HG02571 (cell line): ENCODE measurements around the gene PLEKHA5.

Experiments
- ATAC-seq: cut with Tn5 transposase; IDR thresholded peaks from one replicate; pipeline ENCODE4 v1.9.1; 2021; ENCODE audit warnings: mild to moderate bottlenecking, moderate library complexity; ENCODE audit not compliant: unreplicated experiment

The PLEKHA5 gene

GRCh38 chr12:19129122-19129485, 429 bp upstream of the PLEKHA5 start:
- ATAC-seq = no peak

GRCh38 chr12:19130224-19131024, 891 bp downstream of the PLEKHA5 start:
- ATAC-seq = no peak

DNA sequence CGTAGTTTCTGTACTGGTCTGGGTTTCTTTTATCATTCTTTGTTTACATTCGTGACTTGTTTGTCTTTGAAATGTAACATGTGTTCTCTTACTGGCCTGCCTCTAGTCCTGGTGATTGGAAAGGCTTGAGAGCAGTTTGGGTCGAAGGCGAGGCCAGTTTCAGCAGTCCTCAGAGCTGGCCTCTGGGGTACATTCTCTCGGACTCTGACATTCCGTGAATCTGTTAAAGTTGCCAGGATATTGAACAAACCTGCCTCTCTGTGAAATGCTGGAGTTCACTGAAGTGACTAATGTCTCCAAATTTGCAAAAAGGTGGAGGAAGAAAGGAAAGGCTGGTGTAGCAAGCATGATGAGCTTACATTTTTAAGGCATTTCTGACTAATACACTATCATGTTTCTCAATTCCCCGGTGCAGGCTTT, 1.5 kb downstream of the PLEKHA5 start:
- ATAC-seq = no peak

- ATAC-seq = no peak
Measured at GRCh38 chr12:19138551-19138950, 9.0 kb downstream of the PLEKHA5 start.

- ATAC-seq = no peak
Measured at GRCh38 chr12:19138956-19139355, 9.4 kb downstream of the PLEKHA5 start.

GRCh38 chr12:19139615-19140194, 10.2 kb downstream of the PLEKHA5 start:
- ATAC-seq = no peak

- ATAC-seq = no peak
Measured at GRCh38 chr12:19140381-19141236, 11.1 kb downstream of the PLEKHA5 start.

DNA sequence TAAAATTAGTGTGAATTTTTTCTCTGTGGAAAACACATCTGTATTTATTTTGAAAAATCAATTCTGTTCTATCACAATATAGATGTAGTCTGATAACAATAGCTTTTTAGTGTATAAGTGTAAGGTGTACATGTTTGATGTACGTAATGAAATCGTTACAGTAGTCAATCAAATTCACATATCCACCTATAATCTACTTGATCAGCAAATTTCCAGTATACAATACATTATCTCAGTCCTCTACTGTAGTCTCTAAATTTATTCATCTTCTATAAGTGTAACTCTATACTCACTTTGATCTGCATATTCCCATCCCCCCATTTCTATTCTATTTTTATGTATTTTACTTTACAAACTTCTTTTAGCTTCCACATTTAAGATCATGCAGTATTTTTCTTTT, 13.0 kb downstream of the PLEKHA5 start:
- ATAC-seq = no peak

GRCh38 chr12:19144287-19144686, 14.8 kb downstream of the PLEKHA5 start:
- ATAC-seq = no peak

- ATAC-seq = no peak
Measured at GRCh38 chr12:19144985-19145384, 15.5 kb downstream of the PLEKHA5 start.

- ATAC-seq = no peak
Measured at GRCh38 chr12:19148860-19149259, 19.3 kb downstream of the PLEKHA5 start.

GRCh38 chr12:19150273-19150900, 20.9 kb downstream of the PLEKHA5 start:
- ATAC-seq = no peak

DNA sequence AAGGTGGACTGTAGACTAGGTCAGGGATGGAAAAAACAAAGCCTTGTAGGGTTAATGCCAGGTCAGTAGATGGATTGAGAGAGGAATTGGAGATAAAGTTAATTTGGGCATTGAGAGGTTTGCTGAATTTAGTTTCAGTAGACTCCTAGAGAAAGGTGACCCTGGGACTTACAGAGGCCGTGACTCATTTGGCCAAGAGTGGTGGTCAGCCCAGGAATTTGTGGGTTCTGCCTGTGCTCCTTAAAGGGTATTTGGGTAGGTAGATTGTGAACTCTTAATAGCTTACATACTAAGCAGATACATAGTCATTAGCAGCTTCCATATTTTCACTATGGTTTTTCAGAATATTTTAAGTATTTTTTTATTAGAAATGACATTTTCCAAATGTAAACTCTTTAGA, 21.8 kb downstream of the PLEKHA5 start:
- ATAC-seq = no peak

- ATAC-seq = no peak
Measured at GRCh38 chr12:19153396-19153795, 23.9 kb downstream of the PLEKHA5 start.

- ATAC-seq = no peak
Measured at GRCh38 chr12:19154686-19155085, 25.2 kb downstream of the PLEKHA5 start.

DNA sequence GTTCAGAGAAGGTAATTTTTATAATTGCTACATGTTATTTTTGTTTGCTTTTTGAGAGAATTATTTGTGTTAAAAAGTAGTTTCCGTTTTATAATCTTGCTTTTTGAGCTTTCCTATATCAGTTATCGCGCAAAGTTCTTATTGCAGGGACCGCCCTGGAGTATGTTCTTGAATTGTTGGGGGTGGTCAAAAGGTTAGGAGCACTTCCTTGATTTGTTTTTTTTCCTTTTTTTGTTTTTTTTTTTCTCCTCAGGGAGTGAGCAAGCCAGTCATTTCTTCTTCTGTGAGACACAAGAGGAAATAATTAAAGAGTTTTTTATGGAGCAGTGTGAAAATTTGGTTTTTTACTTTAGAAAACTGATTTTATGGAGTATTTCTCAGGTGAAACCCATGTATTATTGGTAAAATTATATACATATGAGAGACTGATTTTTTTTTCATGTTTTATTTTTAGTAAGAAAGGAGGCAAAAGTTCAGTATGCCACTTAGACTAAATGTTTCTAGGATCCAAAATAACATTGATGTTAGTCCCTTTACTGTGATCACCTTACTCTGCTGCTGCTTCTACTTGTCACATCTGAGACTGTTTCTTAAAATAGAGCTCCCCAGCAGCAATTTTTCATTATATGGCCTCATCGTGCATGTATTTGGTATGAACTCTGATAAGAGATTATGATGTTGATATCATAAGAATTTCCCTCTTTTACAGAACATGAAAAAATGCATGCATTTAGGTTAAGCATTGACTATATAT, 26.6 kb downstream of the PLEKHA5 start:
- ATAC-seq = no peak

DNA sequence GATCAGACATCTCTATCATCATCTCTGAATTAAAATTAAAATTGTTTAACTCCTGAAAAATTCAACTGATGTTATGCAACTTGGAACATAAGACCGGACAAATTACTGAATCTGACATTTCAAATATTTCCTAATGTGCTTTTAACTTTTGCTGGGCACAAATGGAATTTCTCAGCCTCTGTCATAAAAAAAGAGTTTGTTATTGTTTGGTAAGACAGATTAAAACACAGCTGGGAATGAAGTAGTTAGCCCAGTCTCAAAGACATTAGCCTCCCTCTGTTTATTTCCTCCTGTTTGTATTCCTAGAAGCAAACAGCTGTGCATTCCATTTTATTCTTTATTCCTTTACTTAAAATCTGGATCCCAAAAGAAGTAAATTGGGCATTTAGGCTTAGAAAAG, 29.4 kb downstream of the PLEKHA5 start:
- ATAC-seq = no peak

- no peak for ATAC-seq
Measured at GRCh38 chr12:19161216-19161615, 31.7 kb downstream of the PLEKHA5 start.

DNA sequence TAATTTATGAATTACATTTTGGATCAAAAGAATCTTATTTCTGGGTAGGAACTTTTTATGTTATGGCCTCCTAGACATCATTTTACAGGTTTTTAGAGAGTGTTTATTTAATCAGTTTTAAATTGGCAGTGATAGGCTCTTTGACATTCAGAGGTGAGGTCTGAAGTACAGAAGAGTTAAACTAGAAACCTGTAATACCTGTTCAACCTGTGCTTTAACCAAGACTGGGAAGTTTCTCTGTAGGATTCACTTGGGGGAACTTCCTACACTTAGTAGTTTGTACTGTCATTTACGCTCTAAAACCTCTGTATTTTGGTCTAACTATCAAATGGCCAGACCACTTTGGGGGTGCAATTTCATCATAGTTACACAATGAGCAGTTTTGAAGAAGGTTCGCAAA, 35.9 kb downstream of the PLEKHA5 start:
- no peak for ATAC-seq

DNA sequence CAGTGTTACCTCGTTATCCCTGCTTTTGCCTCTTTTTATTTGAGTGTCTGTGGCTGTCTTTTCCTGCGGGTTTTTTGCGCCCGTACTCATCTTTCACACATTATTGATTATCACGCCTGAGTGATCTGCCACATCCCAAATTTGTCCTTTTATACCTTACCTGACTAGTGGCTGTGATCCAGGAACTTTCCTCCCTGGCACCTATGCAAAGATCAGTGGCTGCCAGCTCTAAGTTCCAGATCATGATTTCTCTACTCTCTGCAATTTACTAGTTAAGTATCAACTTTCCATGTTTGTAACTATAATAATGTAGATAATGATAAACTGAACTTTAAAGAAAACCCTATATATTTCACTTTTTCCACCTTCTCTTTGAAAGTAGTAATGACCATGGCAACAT, 36.9 kb downstream of the PLEKHA5 start:
- no peak for ATAC-seq

GRCh38 chr12:19166956-19167355, 37.4 kb downstream of the PLEKHA5 start:
- no peak for ATAC-seq
